Endothelial cell of umbilical vein (primary cell): ENCODE data around the gene STAB2.

Source experiments
- EZH2 ChIP-seq: IDR thresholded peaks from 2 replicates; pipeline ENCODE4 v1.6.1; 2012; ENCODE audit warnings: borderline replicate concordance, low read depth, mild to moderate bottlenecking, moderate library complexity, low read length, inconsistent platforms; ENCODE audit not compliant: severe bottlenecking
- FOS ChIP-seq: IDR thresholded peaks from 2 replicates; pipeline ENCODE4 v1.6.1; 2011; ENCODE audit warnings: mild to moderate bottlenecking, low read length, moderate library complexity, borderline replicate concordance; ENCODE audit not compliant: insufficient read depth
- GATA2 ChIP-seq: IDR thresholded peaks from 2 replicates; pipeline ENCODE4 v1.7.0; 2011; ENCODE audit warnings: low read depth, mild to moderate bottlenecking, moderate library complexity, mixed read lengths, low read length; ENCODE audit not compliant: insufficient read length, insufficient read depth
- JUN ChIP-seq: IDR thresholded peaks from 2 replicates; pipeline ENCODE4 v1.6.1; 2011; ENCODE audit warnings: borderline replicate concordance, low read depth; ENCODE audit not compliant: insufficient read length, insufficient read depth
- MYC ChIP-seq: IDR thresholded peaks from one replicate; pipeline ENCODE4 v1.6.1; 2011; ENCODE audit warnings: mild to moderate bottlenecking, low read depth, low read length
- POLR2A ChIP-seq: IDR thresholded peaks from 2 replicates; pipeline ENCODE4 v1.6.1; 2012; ENCODE audit warnings: low read depth, mild to moderate bottlenecking, control low read depth, low read length
- POLR2AphosphoS5 ChIP-seq: IDR thresholded peaks from 2 replicates; pipeline ENCODE4 v1.6.1; 2012; ENCODE audit warnings: low read depth, mild to moderate bottlenecking, control low read depth, low read length, moderate library complexity; ENCODE audit not compliant: insufficient read depth
- TF ChIP-seq, protein P1 (sequence below), 2 donors: IDR thresholded peaks; 1 replicate in 1 of 2; 2 replicates in 1 of 2; pipeline ENCODE4 v1.5.1; 2011; ENCODE audit warnings: low read length in 2 of 2, mild to moderate bottlenecking in 2 of 2, moderate library complexity in 2 of 2, control low read depth in 1 of 2, inconsistent platforms in 1 of 2, low read depth in 1 of 2; ENCODE audit not compliant: insufficient read depth in 1 of 2; ENCODE audit errors: extremely low read depth in 1 of 2
- TF ChIP-seq, protein P2 (sequence below): IDR thresholded peaks from 2 replicates; pipeline ENCODE4 v1.6.1; 2011; ENCODE audit not compliant: insufficient read depth, insufficient read length

DNA sequence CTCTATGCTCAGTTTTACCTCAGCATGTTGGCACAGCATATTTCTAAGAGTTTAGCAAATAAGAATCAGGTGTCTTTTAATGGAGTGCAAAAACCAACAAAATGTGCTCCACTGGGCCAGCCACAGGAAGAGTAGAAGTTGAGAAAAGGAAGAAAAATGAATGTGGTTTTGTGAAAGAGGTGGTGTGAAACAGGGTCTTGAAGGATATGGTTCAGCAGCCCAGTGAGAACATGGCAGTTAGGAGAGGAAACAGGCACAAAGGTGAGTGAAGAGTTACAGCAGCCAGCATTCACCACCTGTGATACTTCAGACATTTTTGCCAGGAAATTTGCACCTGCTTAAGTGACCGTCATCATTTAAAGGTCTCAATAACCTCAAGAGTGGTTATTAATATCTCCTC is 2.4 kb downstream of the STAB2 start:
- TF ChIP-seq EZH2 (no peak), GATA2 (no peak), POLR2A (no peak), POLR2AphosphoS5 (no peak), MYC (no peak), FOS (no peak), JUN (no peak)
- TF ChIP-seq, protein P1, sequence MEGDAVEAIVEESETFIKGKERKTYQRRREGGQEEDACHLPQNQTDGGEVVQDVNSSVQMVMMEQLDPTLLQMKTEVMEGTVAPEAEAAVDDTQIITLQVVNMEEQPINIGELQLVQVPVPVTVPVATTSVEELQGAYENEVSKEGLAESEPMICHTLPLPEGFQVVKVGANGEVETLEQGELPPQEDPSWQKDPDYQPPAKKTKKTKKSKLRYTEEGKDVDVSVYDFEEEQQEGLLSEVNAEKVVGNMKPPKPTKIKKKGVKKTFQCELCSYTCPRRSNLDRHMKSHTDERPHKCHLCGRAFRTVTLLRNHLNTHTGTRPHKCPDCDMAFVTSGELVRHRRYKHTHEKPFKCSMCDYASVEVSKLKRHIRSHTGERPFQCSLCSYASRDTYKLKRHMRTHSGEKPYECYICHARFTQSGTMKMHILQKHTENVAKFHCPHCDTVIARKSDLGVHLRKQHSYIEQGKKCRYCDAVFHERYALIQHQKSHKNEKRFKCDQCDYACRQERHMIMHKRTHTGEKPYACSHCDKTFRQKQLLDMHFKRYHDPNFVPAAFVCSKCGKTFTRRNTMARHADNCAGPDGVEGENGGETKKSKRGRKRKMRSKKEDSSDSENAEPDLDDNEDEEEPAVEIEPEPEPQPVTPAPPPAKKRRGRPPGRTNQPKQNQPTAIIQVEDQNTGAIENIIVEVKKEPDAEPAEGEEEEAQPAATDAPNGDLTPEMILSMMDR (IDR thresholded peaks at IDR 0.05; ENCODE audit: extremely low read depth in 1 of 2, insufficient read depth in 1 of 2, low read depth in 1 of 2, low read length in 2 of 2) = no peak
- TF ChIP-seq, protein P2, sequence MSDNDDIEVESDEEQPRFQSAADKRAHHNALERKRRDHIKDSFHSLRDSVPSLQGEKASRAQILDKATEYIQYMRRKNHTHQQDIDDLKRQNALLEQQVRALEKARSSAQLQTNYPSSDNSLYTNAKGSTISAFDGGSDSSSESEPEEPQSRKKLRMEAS = no peak
